Posterior cingulate gyrus (tissue), 11 donors: ENCODE results near the gene TTC12.

ENCODE experiments used
- DNase-seq, 10 donors: peaks; one replicate each; pipeline versions ENCODE4 v3.0.0 to v3.0.0-alpha.2; 2020 to 2021; ENCODE audit warnings: mixed read lengths in 3 of 10
- intact Hi-C: fragments of 100-400 bp; cut with DNase I; formaldehyde crosslinking; loops from one replicate; pipeline ENCODE4 v1.15.1; 2023

TTC12 gene

GRCh38 chr11:113314389-113315301 is at the start of gene TTC12:
TSS of gene TTC12 (plus strand) at chr11:113314583. CDS start at chr11:113316258, 1,675 bp downstream.
- intact Hi-C loops = loop anchor here (2.0 kb wide), 1 partner anchor 458 kb away; the partner anchor contains the start of gene ZW10
- peak; percentile 81 to 99 (median 92) for DNase-seq

- intact Hi-C loops = no loop called here
- no peak for DNase-seq
These were observed 49.0 kb upstream of the TTC12 start for GRCh38 chr11:113265362-113265761.

GRCh38 chr11:113267493-113267892 is 46.9 kb upstream of the TTC12 start:
- intact Hi-C loops = no loop called here
- peak in 9 of 10 donors; percentile 56 to 97 (median 71) for DNase-seq

- intact Hi-C loops = no loop called here
These were observed 45.3 kb upstream of the TTC12 start for GRCh38 chr11:113269096-113269495.

GRCh38 chr11:113269636-113270035 is 44.7 kb upstream of the TTC12 start:
- intact Hi-C loops = loop anchor here (10.0 kb wide), 2 partner anchors 105 to 305 kb away; partner anchors contain the start of gene NCAM1

More at GRCh38 chr11:113269096-113269495, 45.3 kb upstream of the TTC12 start:
- DNase-seq = no peak

GRCh38 chr11:113270080-113270479 is 44.3 kb upstream of the TTC12 start:
- DNase-seq = no peak
- intact Hi-C loops = loop anchor here (10.0 kb wide), 2 partner anchors 105 to 305 kb away; partner anchors contain the start of gene NCAM1

More at GRCh38 chr11:113269636-113270035, 44.7 kb upstream of the TTC12 start:
- DNase-seq = no peak

GRCh38 chr11:113271551-113272245 is 42.7 kb upstream of the TTC12 start:
- intact Hi-C loops = loop anchor here (10.0 kb wide), 2 partner anchors 107 to 307 kb away; partner anchors contain the start of gene NCAM1
- DNase-seq = no peak

- intact Hi-C loops = loop anchor here (10.0 kb wide), 2 partner anchors 107 to 307 kb away; partner anchors contain the start of gene NCAM1
- no peak for DNase-seq
These were observed 42.1 kb upstream of the TTC12 start for GRCh38 chr11:113272281-113272680.

GRCh38 chr11:113272927-113273615 is 41.3 kb upstream of the TTC12 start:
- intact Hi-C loops = loop anchor here (10.0 kb wide), 2 partner anchors 108 to 308 kb away; partner anchors contain the start of gene NCAM1
- no peak for DNase-seq

GRCh38 chr11:113273720-113274119 is 40.7 kb upstream of the TTC12 start:
- no peak for DNase-seq
- intact Hi-C loops = loop anchor here (10.0 kb wide), 2 partner anchors 109 to 309 kb away; partner anchors contain the start of gene NCAM1

GRCh38 chr11:113274713-113275582 is 39.4 kb upstream of the TTC12 start:
- peak in 5 of 10 donors; percentile 41 to 92 (median 49) for DNase-seq
- intact Hi-C loops = loop anchor here (10.0 kb wide), 2 partner anchors 110 to 310 kb away; partner anchors contain the start of gene NCAM1

- intact Hi-C loops = loop anchor here (10.0 kb wide), 2 partner anchors 111 to 311 kb away; partner anchors contain the start of gene NCAM1
These were observed 38.8 kb upstream of the TTC12 start for GRCh38 chr11:113275602-113276001.

GRCh38 chr11:113276466-113276865 is 37.9 kb upstream of the TTC12 start:
- intact Hi-C loops = loop anchor here (10.0 kb wide), 2 partner anchors 112 to 312 kb away; partner anchors contain the start of gene NCAM1
- no peak for DNase-seq

More at GRCh38 chr11:113275602-113276001, 38.8 kb upstream of the TTC12 start:
- no peak for DNase-seq

- DNase-seq = no peak
- intact Hi-C loops = loop anchor here (10.0 kb wide), 2 partner anchors 113 to 313 kb away; partner anchors contain the start of gene NCAM1
These were observed 36.5 kb upstream of the TTC12 start for GRCh38 chr11:113277907-113278306.

GRCh38 chr11:113278481-113278880 is 35.9 kb upstream of the TTC12 start:
- no peak for DNase-seq
- intact Hi-C loops = loop anchor here (10.0 kb wide), 2 partner anchors 114 to 314 kb away; partner anchors contain the start of gene NCAM1

GRCh38 chr11:113278925-113279324 is 35.5 kb upstream of the TTC12 start:
- DNase-seq = no peak
- intact Hi-C loops = loop anchor here (10.0 kb wide), 2 partner anchors 114 to 314 kb away; partner anchors contain the start of gene NCAM1

GRCh38 chr11:113279591-113279990 is 34.8 kb upstream of the TTC12 start:
- intact Hi-C loops = loop anchor here (10.0 kb wide), 2 partner anchors 115 to 315 kb away; partner anchors contain the start of gene NCAM1
- no peak for DNase-seq

GRCh38 chr11:113281052-113281725 is 33.2 kb upstream of the TTC12 start:
- intact Hi-C loops = no loop called here
- DNase-seq = no peak
